Astrocyte (in vitro differentiated cells and primary cell): ENCODE measurements around the gene KIAA1217.

ENCODE experiments used
- CTCF ChIP-seq: IDR thresholded peaks from 2 replicates; pipeline ENCODE4 v1.5.1; 2011; ENCODE audit warnings: low read depth, mild to moderate bottlenecking, inconsistent platforms, low read length, moderate library complexity; ENCODE audit not compliant: insufficient read depth
- EZH2 ChIP-seq: IDR thresholded peaks from 2 replicates; pipeline ENCODE4 v1.6.1; 2012; ENCODE audit warnings: mild to moderate bottlenecking, low read length, inconsistent platforms; ENCODE audit not compliant: insufficient read depth

- TF ChIP-seq CTCF (no peak), EZH2 (no peak)
Observed at GRCh38 chr10:24343686-24344085, 134.7 kb downstream of the KIAA1217 start.
